HCT116 (cell line): ENCODE results near the gene PHF14. TPM values are rescaled to one million over a fixed set of nuclear protein-coding genes. Genes with fewer than 3 reads are reported as not detected.

Experiments
- ATAC-seq: fragments of 200-7000 bp; cut with Tn5 transposase; 2 replicates; pipeline ENCODE4 v1.9.1; 2020; ENCODE audit warnings: mild to moderate bottlenecking, moderate library complexity
- BruUV-seq: library from RNA; stranded (reverse); fragments of 400-500 nt; replicated peaks from 2 replicates; lab custom pipeline; 2021; lab: Mats Ljungman, UMichigan
- CTCF ChIA-PET: fragments of 300-600 bp; sonication (Branson Sonifier 250); formaldehyde crosslinking; loops from one replicate; lab custom pipeline; 2021; ENCODE audit warnings: antibody characterized with exemption; lab: Charles Lee
- POLR2A ChIA-PET: fragments of 300-600, 350-600 bp; sonication (Branson Sonifier 250); formaldehyde crosslinking; loops from one replicate; lab custom pipeline; 2021; ENCODE audit warnings: antibody characterized with exemption; lab: Charles Lee
- RAD21 ChIA-PET, 2 experiments: fragments of 300-600 bp; sonication (Branson Sonifier 250); formaldehyde crosslinking; loops; one replicate each; lab custom pipeline; 2023; ENCODE audit warnings: low total read pairs in 2 of 2; ENCODE audit not compliant: uncharacterized antibody in 2 of 2, unreplicated experiment in 2 of 2, low non-redundant PET in 1 of 2; lab: Charles Lee
- DNase-seq: peaks from one replicate; pipeline ENCODE4 v3.0.0-alpha.2; 2010; ENCODE audit warnings: low read depth, low spot score
- H2AFZ ChIP-seq: fragments of 200-600 bp; shearing (Covaris generic), sonication (generic); 2 replicates; pipeline ENCODE4 v1.6.1; 2017; ENCODE audit warnings: low read depth, mixed run types, mixed read lengths, antibody characterized with exemption, low read length; ENCODE audit not compliant: poor library complexity, severe bottlenecking
- H3K27ac ChIP-seq: 2 replicates; pipeline ENCODE4 v1.5.1; 2012; ENCODE audit warnings: low read depth, low read length
- H3K27me3 ChIP-seq: fragments of 200-600 bp; sonication (generic); 2 replicates; pipeline ENCODE4 v1.6.1; 2016; ENCODE audit warnings: mixed run types, low read length, mixed read lengths; ENCODE audit not compliant: insufficient read depth
- H3K36me3 ChIP-seq, 2 experiments: fragments of 200-500 bp in 1 of 2; fragments of 200-600 bp in 1 of 2; sonication (Bioruptor generic) in 1 of 2; sonication (generic) in 1 of 2; 2 replicates each; pipeline versions ENCODE4 v1.5.1 to v1.6.1; 2014 to 2016; ENCODE audit warnings: low read length in 2 of 2, inconsistent platforms in 1 of 2, mixed read lengths in 1 of 2, mixed run types in 1 of 2; ENCODE audit not compliant: insufficient read depth in 2 of 2, control insufficient read depth in 1 of 2
- H3K4me1 ChIP-seq, 2 experiments: fragments of 200-600 bp in 1 of 2; sonication (generic) in 1 of 2; 2 replicates each; pipeline versions ENCODE4 v1.5.1 to v1.6.1; 2012 to 2017; ENCODE audit warnings: low read length in 2 of 2, inconsistent platforms in 1 of 2, mild to moderate bottlenecking in 1 of 2, mixed read lengths in 1 of 2, mixed run types in 1 of 2, moderate library complexity in 1 of 2; ENCODE audit not compliant: insufficient read depth in 2 of 2, control insufficient read depth in 1 of 2
- H3K4me2 ChIP-seq: fragments of 200-600 bp; sonication (generic); 2 replicates; pipeline ENCODE4 v1.6.1; 2017; ENCODE audit warnings: mixed run types, low read length, mixed read lengths
- H3K4me3 ChIP-seq, 2 experiments: fragments of 200-600 bp in 1 of 2; sonication (generic) in 1 of 2; replicated peaks in 1 of 2; 2 replicates each; pipeline ENCODE4 v1.5.1; 2011 to 2016; ENCODE audit warnings: low read length in 2 of 2, control low read depth in 1 of 2, low read depth in 1 of 2, mild to moderate bottlenecking in 1 of 2, mixed read lengths in 1 of 2, mixed run types in 1 of 2
- H3K79me2 ChIP-seq: fragments of 200-600 bp; sonication (generic); 2 replicates; pipeline ENCODE4 v1.6.1; 2017; ENCODE audit warnings: mild to moderate bottlenecking, mixed run types, low read length, moderate library complexity, mixed read lengths; ENCODE audit not compliant: insufficient read depth
- H3K9ac ChIP-seq: fragments of 200-600 bp; sonication (generic); 2 replicates; pipeline ENCODE4 v1.6.1; 2016; ENCODE audit warnings: low read length, mixed read lengths
- H3K9me2 ChIP-seq: fragments of 200-600 bp; sonication (generic), shearing (Covaris generic); 2 replicates; pipeline ENCODE4 v1.6.1; 2017; ENCODE audit warnings: mixed run types, mild to moderate bottlenecking, moderate library complexity; ENCODE audit not compliant: insufficient read depth
- H3K9me3 ChIP-seq, 2 experiments: fragments of 200-500 bp in 1 of 2; fragments of 200-600 bp in 1 of 2; sonication (Bioruptor generic) in 1 of 2; sonication (generic) in 1 of 2; 2 replicates each; pipeline ENCODE4 v1.6.1; 2014 to 2017; ENCODE audit warnings: low read length in 2 of 2, mixed read lengths in 2 of 2, inconsistent platforms in 1 of 2, low read depth in 1 of 2, mild to moderate bottlenecking in 1 of 2, mixed run types in 1 of 2, moderate library complexity in 1 of 2; ENCODE audit not compliant: control insufficient read depth in 1 of 2, insufficient read depth in 1 of 2
- H4K20me1 ChIP-seq: fragments of 200-600 bp; sonication (generic), shearing (Covaris generic); 2 replicates; pipeline ENCODE4 v1.6.1; 2017; ENCODE audit warnings: mixed run types, mild to moderate bottlenecking, moderate library complexity; ENCODE audit not compliant: insufficient read depth
- CBX3 ChIP-seq: IDR thresholded peaks from 2 replicates; pipeline ENCODE4 v1.6.1; 2012; ENCODE audit warnings: low read depth
- EGR1 ChIP-seq: IDR thresholded peaks from 2 replicates; pipeline ENCODE4 v1.6.1; 2012; ENCODE audit warnings: low read depth
- ELF1 ChIP-seq: IDR thresholded peaks from 2 replicates; pipeline ENCODE4 v1.6.1; 2012; ENCODE audit warnings: low read depth, borderline replicate concordance
- EZH2phosphoT487 ChIP-seq: fragments of 200-600 bp; IDR thresholded peaks from 2 replicates; pipeline ENCODE4 v1.6.1; 2018; ENCODE audit warnings: antibody characterized with exemption, borderline replicate concordance
- JUND ChIP-seq: IDR thresholded peaks from 2 replicates; pipeline ENCODE4 v1.6.1; 2012
- POLR2A ChIP-seq: IDR thresholded peaks from 2 replicates; pipeline ENCODE4 v1.7.0; 2011; ENCODE audit warnings: borderline replicate concordance; ENCODE audit not compliant: insufficient read depth, insufficient read length; ENCODE audit errors: extremely low read depth
- POLR2AphosphoS5 ChIP-seq: IDR thresholded peaks from 2 replicates; pipeline ENCODE4 v1.6.1; 2011; ENCODE audit warnings: mild to moderate bottlenecking, low read depth, low read length, moderate library complexity
- SRF ChIP-seq: IDR thresholded peaks from 2 replicates; pipeline ENCODE4 v1.6.1; 2012; ENCODE audit warnings: low read depth
- TCF7L2 ChIP-seq: IDR thresholded peaks from 2 replicates; pipeline ENCODE4 v1.7.0; 2011; ENCODE audit warnings: borderline replicate concordance, inconsistent platforms; ENCODE audit not compliant: insufficient read depth, insufficient read length; ENCODE audit errors: extremely low read depth
- intact Hi-C: fragments of 100-400 bp; cut with micrococcal nuclease; formaldehyde crosslinking; loops from 2 replicates; pipeline ENCODE4 v1.10.0; 2022
- total RNA-seq: library from RNA; stranded (reverse); gene quantifications from one replicate; pipeline ENCODE4 v1.2.1, GENCODE V29; 2021; ENCODE audit not compliant: unreplicated experiment
- TF ChIP-seq, protein P1 (sequence below): IDR thresholded peaks from 2 replicates; pipeline ENCODE4 v1.6.1; 2012; ENCODE audit warnings: low read depth
- TF ChIP-seq, protein P2 (sequence below), 3 experiments: fragments of 200-600 bp in 1 of 3; sonication (generic) in 1 of 3; IDR thresholded peaks in 2 of 3; conservative IDR thresholded peaks in 1 of 3; 2 replicates each; pipeline ENCODE4 v1.5.1; 2012 to 2017; ENCODE audit warnings: low read depth in 2 of 3, low read length in 2 of 3, antibody characterized with exemption in 1 of 3, borderline replicate concordance in 1 of 3, control low read depth in 1 of 3, mild to moderate bottlenecking in 1 of 3, mixed read lengths in 1 of 3, mixed run types in 1 of 3, moderate library complexity in 1 of 3; ENCODE audit not compliant: insufficient read depth in 1 of 3
- TF ChIP-seq, protein P3 (sequence below): IDR thresholded peaks from 2 replicates; pipeline ENCODE4 v1.6.1; 2012

PHF14 gene
- total RNA-seq, 1 experiment from 2014 or later = 13.8 TPM

DNA sequence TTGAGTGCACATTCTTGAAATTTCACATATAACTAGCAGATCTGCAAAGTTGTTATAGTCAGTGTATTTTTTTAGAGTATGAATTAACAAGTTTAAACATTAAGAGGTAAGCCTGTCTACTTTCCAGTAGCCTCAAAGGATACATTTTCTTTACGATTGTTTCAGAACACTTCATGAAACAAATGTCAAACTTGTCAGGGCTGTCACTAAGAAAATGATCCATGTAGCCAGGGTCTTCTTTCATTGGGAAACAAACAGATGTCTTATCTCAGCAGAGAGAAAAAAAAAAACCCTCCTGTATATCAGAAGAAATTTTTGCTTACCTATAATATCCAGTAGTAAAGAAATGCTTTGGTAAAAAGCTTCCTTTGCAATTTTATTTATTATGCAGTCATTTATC, 192.4 kb downstream of the PHF14 start:
- Histone ChIP-seq H3K27ac (no peak overlapping the region), H3K4me1 (no peaks in the 10 kb centered on the region), H3K4me2 (no peak overlapping the region), H3K9ac (no peak overlapping the region), H3K4me3 (no peak overlapping the region), H3K9me2 (no peaks in the 10 kb centered on the region), H3K36me3 (no peaks in the 10 kb centered on the region), H4K20me1 (no peaks in the 10 kb centered on the region; the same call in 1 of the 2 replicates), H3K9me3 (no peaks in the 10 kb centered on the region)
- ATAC-seq (no peak), DNase-seq (no peak)
- CTCF ChIA-PET = no interaction called here
- RAD21 ChIA-PET = no interaction called here
- BruUV-seq = no TSS peak
- TF ChIP-seq, protein P1, sequence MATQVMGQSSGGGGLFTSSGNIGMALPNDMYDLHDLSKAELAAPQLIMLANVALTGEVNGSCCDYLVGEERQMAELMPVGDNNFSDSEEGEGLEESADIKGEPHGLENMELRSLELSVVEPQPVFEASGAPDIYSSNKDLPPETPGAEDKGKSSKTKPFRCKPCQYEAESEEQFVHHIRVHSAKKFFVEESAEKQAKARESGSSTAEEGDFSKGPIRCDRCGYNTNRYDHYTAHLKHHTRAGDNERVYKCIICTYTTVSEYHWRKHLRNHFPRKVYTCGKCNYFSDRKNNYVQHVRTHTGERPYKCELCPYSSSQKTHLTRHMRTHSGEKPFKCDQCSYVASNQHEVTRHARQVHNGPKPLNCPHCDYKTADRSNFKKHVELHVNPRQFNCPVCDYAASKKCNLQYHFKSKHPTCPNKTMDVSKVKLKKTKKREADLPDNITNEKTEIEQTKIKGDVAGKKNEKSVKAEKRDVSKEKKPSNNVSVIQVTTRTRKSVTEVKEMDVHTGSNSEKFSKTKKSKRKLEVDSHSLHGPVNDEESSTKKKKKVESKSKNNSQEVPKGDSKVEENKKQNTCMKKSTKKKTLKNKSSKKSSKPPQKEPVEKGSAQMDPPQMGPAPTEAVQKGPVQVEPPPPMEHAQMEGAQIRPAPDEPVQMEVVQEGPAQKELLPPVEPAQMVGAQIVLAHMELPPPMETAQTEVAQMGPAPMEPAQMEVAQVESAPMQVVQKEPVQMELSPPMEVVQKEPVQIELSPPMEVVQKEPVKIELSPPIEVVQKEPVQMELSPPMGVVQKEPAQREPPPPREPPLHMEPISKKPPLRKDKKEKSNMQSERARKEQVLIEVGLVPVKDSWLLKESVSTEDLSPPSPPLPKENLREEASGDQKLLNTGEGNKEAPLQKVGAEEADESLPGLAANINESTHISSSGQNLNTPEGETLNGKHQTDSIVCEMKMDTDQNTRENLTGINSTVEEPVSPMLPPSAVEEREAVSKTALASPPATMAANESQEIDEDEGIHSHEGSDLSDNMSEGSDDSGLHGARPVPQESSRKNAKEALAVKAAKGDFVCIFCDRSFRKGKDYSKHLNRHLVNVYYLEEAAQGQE = no peak
- TF ChIP-seq ELF1 (no peak), POLR2AphosphoS5 (no peak), CBX3 (no peak), EZH2phosphoT487 (no peak), JUND (no peak), SRF (no peak), TCF7L2 (no peak), POLR2A (no peak), EGR1 (no peak)
- TF ChIP-seq, protein P2, sequence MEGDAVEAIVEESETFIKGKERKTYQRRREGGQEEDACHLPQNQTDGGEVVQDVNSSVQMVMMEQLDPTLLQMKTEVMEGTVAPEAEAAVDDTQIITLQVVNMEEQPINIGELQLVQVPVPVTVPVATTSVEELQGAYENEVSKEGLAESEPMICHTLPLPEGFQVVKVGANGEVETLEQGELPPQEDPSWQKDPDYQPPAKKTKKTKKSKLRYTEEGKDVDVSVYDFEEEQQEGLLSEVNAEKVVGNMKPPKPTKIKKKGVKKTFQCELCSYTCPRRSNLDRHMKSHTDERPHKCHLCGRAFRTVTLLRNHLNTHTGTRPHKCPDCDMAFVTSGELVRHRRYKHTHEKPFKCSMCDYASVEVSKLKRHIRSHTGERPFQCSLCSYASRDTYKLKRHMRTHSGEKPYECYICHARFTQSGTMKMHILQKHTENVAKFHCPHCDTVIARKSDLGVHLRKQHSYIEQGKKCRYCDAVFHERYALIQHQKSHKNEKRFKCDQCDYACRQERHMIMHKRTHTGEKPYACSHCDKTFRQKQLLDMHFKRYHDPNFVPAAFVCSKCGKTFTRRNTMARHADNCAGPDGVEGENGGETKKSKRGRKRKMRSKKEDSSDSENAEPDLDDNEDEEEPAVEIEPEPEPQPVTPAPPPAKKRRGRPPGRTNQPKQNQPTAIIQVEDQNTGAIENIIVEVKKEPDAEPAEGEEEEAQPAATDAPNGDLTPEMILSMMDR (IDR thresholded peaks at IDR 0.05 in 2 of 3, conservative IDR thresholded peaks at IDR 0.05 in 1 of 3; ENCODE audit: borderline replicate concordance in 1 of 3, insufficient read depth in 1 of 3, low read depth in 2 of 3, low read length in 2 of 3) = no peak
- TF ChIP-seq, protein P3, sequence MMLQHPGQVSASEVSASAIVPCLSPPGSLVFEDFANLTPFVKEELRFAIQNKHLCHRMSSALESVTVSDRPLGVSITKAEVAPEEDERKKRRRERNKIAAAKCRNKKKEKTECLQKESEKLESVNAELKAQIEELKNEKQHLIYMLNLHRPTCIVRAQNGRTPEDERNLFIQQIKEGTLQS = no peak
- TF ChIP-seq, all 23 proteins: peak for 0
- H2AFZ ChIP-seq = no peak overlapping the region
- no peaks in the 10 kb centered on the region for H3K27me3 ChIP-seq
- POLR2A ChIA-PET = no interaction called here
- intact Hi-C loops = no loop called here
- H3K79me2 ChIP-seq = no peaks in the 10 kb centered on the region
